ENCODE data around the gene PDE4C.

The PDE4C gene

GRCh38 chr19:18183529-18183928 lies 42.7 kb downstream of the PDE4C start:
- no peak for TF ChIP-seq CTCF (IDR thresholded peaks at IDR 0.05; ENCODE audit: borderline replicate concordance, control extremely low read depth, extremely low read depth, insufficient read depth, missing control alignments)
- in situ Hi-C loops (cut with MboI; ENCODE audit: low sequenced_read_pairs, unreplicated experiment): no loop called here
- DNase-seq (ENCODE audit: low spot score): no peak

GRCh38 chr19:18179957-18180356 lies 46.3 kb downstream of the PDE4C start:
- DNase-seq (ENCODE audit: low spot score): no peak
- in situ Hi-C loops (cut with MboI; ENCODE audit: low sequenced_read_pairs, unreplicated experiment): no loop called here
- TF ChIP-seq CTCF (IDR thresholded peaks at IDR 0.05; ENCODE audit: borderline replicate concordance, control extremely low read depth, extremely low read depth, insufficient read depth, missing control alignments): no peak

- no peak for TF ChIP-seq CTCF (IDR thresholded peaks at IDR 0.05; ENCODE audit: borderline replicate concordance, control extremely low read depth, extremely low read depth, insufficient read depth, missing control alignments)
- in situ Hi-C loops (cut with MboI; ENCODE audit: low sequenced_read_pairs, unreplicated experiment): no loop called here
- DNase-seq (ENCODE audit: low spot score): no peak
Observed at GRCh38 chr19:18176367-18177310, 49.6 kb downstream of the PDE4C start.

- in situ Hi-C loops (cut with MboI; ENCODE audit: low sequenced_read_pairs, unreplicated experiment): no loop called here
- no peak for DNase-seq (ENCODE audit: low spot score)
- no peak for TF ChIP-seq CTCF (IDR thresholded peaks at IDR 0.05; ENCODE audit: borderline replicate concordance, control extremely low read depth, extremely low read depth, insufficient read depth, missing control alignments)
Observed at GRCh38 chr19:18174983-18175382, 51.3 kb downstream of the PDE4C start.
